ENCODE results near the gene MGA. TPM values are rescaled to one million over a fixed set of nuclear protein-coding genes. Genes with fewer than 3 reads are reported as not detected.

Gene MGA
- total RNA-seq, 1 donor from 2014 or later = 32.6 TPM

- Histone ChIP-seq H3K36me3 (ENCODE audit: insufficient read depth, low read length) (peaks cover 13% of the 10 kb centered on the region), H3K4me1 (ENCODE audit: insufficient read depth, low read length) (no peaks in the 10 kb centered on the region), H4K20me1 (ENCODE audit: insufficient read depth, low read length) (peaks cover 42% of the 10 kb centered on the region), H3K4me3 (ENCODE audit: insufficient read depth, low read depth, low read length) (no peak overlapping the region), H3K27me3 (ENCODE audit: insufficient read depth, low read length) (no peaks in the 10 kb centered on the region), H3K27ac (ENCODE audit: low read depth, low read length) (no peak overlapping the region), H2AFZ (ENCODE audit: low read depth, low read length) (no peak overlapping the region), H3K4me2 (ENCODE audit: low read length) (no peak overlapping the region), H3K9ac (ENCODE audit: low read length) (no peak overlapping the region), H3K79me2 (ENCODE audit: insufficient read depth, low read length) (no peaks in the 10 kb centered on the region), H3K9me3 (ENCODE audit: insufficient read depth, low read depth, low read length) (no peaks in the 10 kb centered on the region)
- Mint-ChIP-seq H3K4me3 (ENCODE audit: unreplicated experiment) (no peak overlapping the region), H3K27me3 (ENCODE audit: low read depth, unreplicated experiment) (no peaks in the 10 kb centered on the region), H3K4me1 (ENCODE audit: low read depth, unreplicated experiment) (peaks cover under 1% of the 10 kb centered on the region), H3K9me3 (ENCODE audit: unreplicated experiment) (no peaks in the 10 kb centered on the region), H3K27ac (ENCODE audit: unreplicated experiment) (no peak overlapping the region), H3K36me3 (ENCODE audit: low read depth, unreplicated experiment) (peaks cover 37% of the 10 kb centered on the region)
- FAIRE-seq (no peak), DNase-seq (ENCODE audit: low read depth) (no peak)
- TF ChIP-seq EZH2 (IDR thresholded peaks at IDR 0.05; ENCODE audit: insufficient read depth, low read length) (no peak), CTCF (IDR thresholded peaks at IDR 0.05; ENCODE audit: insufficient read depth, low read depth, low read length) (no peak)
Measured at GRCh38 chr15:41814534-41814933, 154.3 kb downstream of the MGA start.

GRCh38 chr15:41816788-41817187 lies 156.6 kb downstream of the MGA start:
- Histone ChIP-seq H3K79me2 (ENCODE audit: insufficient read depth, low read length) (no peaks in the 10 kb centered on the region), H3K27ac (ENCODE audit: low read depth, low read length) (no peak overlapping the region), H3K4me2 (ENCODE audit: low read length) (no peak overlapping the region), H4K20me1 (ENCODE audit: insufficient read depth, low read length) (peaks cover 24% of the 10 kb centered on the region), H2AFZ (ENCODE audit: low read depth, low read length) (no peak overlapping the region), H3K4me3 (ENCODE audit: insufficient read depth, low read depth, low read length) (no peak overlapping the region), H3K4me1 (ENCODE audit: insufficient read depth, low read length) (no peaks in the 10 kb centered on the region), H3K36me3 (ENCODE audit: insufficient read depth, low read length) (peaks cover 20% of the 10 kb centered on the region), H3K9me3 (ENCODE audit: insufficient read depth, low read depth, low read length) (no peaks in the 10 kb centered on the region), H3K27me3 (ENCODE audit: insufficient read depth, low read length) (no peaks in the 10 kb centered on the region), H3K9ac (ENCODE audit: low read length) (no peak overlapping the region)
- H3K4me1 Mint-ChIP-seq (ENCODE audit: low read depth, unreplicated experiment) = peaks cover 2% of the 10 kb centered on the region
- no peak for FAIRE-seq
- TF ChIP-seq EZH2 (IDR thresholded peaks at IDR 0.05; ENCODE audit: insufficient read depth, low read length) (no peak), CTCF (IDR thresholded peaks at IDR 0.05; ENCODE audit: insufficient read depth, low read depth, low read length) (no peak)
- no peaks in the 10 kb centered on the region for H3K27me3 Mint-ChIP-seq (ENCODE audit: low read depth, unreplicated experiment)
- no peak for DNase-seq (ENCODE audit: low read depth)
- no peak overlapping the region for H3K27ac Mint-ChIP-seq (ENCODE audit: unreplicated experiment)
- H3K36me3 Mint-ChIP-seq (ENCODE audit: low read depth, unreplicated experiment) = peaks cover 44% of the 10 kb centered on the region
- no peaks in the 10 kb centered on the region for H3K9me3 Mint-ChIP-seq (ENCODE audit: unreplicated experiment)
- no peak overlapping the region for H3K4me3 Mint-ChIP-seq (ENCODE audit: unreplicated experiment)

GRCh38 chr15:41817327-41817726 lies 157.1 kb downstream of the MGA start:
- no peaks in the 10 kb centered on the region for H3K27me3 ChIP-seq (ENCODE audit: insufficient read depth, low read length)
- no peak overlapping the region for H3K27ac Mint-ChIP-seq (ENCODE audit: unreplicated experiment)
- no peaks in the 10 kb centered on the region for H3K9me3 Mint-ChIP-seq (ENCODE audit: unreplicated experiment)
- H3K9ac ChIP-seq (ENCODE audit: low read length) = no peak overlapping the region
- no peak overlapping the region for H3K27ac ChIP-seq (ENCODE audit: low read depth, low read length)
- no peak overlapping the region for H3K4me3 ChIP-seq (ENCODE audit: insufficient read depth, low read depth, low read length)
- DNase-seq (ENCODE audit: low read depth) (no peak), FAIRE-seq (no peak)
- no peak overlapping the region for H3K4me3 Mint-ChIP-seq (ENCODE audit: unreplicated experiment)
- H3K36me3 ChIP-seq (ENCODE audit: insufficient read depth, low read length) = peaks cover 20% of the 10 kb centered on the region
- peaks cover 44% of the 10 kb centered on the region for H3K36me3 Mint-ChIP-seq (ENCODE audit: low read depth, unreplicated experiment)
- no peak overlapping the region for H3K4me2 ChIP-seq (ENCODE audit: low read length)
- H3K27me3 Mint-ChIP-seq (ENCODE audit: low read depth, unreplicated experiment) = no peaks in the 10 kb centered on the region
- no peaks in the 10 kb centered on the region for H3K9me3 ChIP-seq (ENCODE audit: insufficient read depth, low read depth, low read length)
- peaks cover 19% of the 10 kb centered on the region for H4K20me1 ChIP-seq (ENCODE audit: insufficient read depth, low read length)
- H3K4me1 ChIP-seq (ENCODE audit: insufficient read depth, low read length) = no peaks in the 10 kb centered on the region
- peaks cover 2% of the 10 kb centered on the region for H3K4me1 Mint-ChIP-seq (ENCODE audit: low read depth, unreplicated experiment)
- H2AFZ ChIP-seq (ENCODE audit: low read depth, low read length) = no peak overlapping the region
- TF ChIP-seq EZH2 (IDR thresholded peaks at IDR 0.05; ENCODE audit: insufficient read depth, low read length) (no peak), CTCF (IDR thresholded peaks at IDR 0.05; ENCODE audit: insufficient read depth, low read depth, low read length) (no peak)
- no peaks in the 10 kb centered on the region for H3K79me2 ChIP-seq (ENCODE audit: insufficient read depth, low read length)

Data from astrocyte (in vitro differentiated cells and primary cell).